GM12892 (cell line): Measurements from ENCODE around the gene NR2F6.

ENCODE experiments used
- POLR2A ChIP-seq: IDR thresholded peaks from 2 replicates; pipeline ENCODE4 v1.6.1; 2011; ENCODE audit warnings: low read depth, low read length, control low read depth
- TAF1 ChIP-seq: IDR thresholded peaks from 2 replicates; pipeline ENCODE4 v1.6.1; 2011; ENCODE audit warnings: low read depth, mild to moderate bottlenecking, control low read depth, low read length, borderline replicate concordance

- no peak for TF ChIP-seq TAF1
- no peak for TF ChIP-seq POLR2A
Observed at GRCh38 chr19:17256130-17256529, 10.4 kb upstream of the NR2F6 start.
